GM19025 (cell line): ENCODE measurements around the gene HGFAC.
"Not testable (repeated sequence)": the region's sequence is repeated elsewhere in the genome, so short reads cannot be mapped to it uniquely, and the experiment has no call there.

Experiments
- ATAC-seq: cut with Tn5 transposase; IDR thresholded peaks from one replicate; pipeline ENCODE4 v1.9.1; 2021; ENCODE audit warnings: mild to moderate bottlenecking, low read depth, moderate library complexity; ENCODE audit not compliant: unreplicated experiment

HGFAC gene

DNA sequence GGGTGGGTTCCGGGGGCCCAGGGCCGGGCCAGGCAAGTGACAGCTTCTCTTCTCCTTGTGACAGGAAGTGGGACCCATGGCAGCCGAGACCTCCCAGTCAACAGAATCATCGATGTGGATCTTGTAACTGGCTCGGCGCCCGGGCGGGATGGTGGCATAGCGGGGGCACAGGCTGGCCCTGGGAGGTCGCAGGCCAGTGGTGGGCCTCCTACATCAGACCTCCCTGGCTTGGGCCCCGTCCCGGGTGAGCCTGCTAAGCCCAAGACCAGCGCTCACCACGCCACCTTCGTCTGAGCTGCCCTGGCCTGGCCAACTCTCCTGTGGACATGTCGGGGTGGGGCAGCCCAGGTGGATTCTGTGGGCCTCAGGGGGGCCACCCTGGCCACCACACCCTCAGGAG is 2.4 kb upstream of the HGFAC start:
- ATAC-seq, result no peak

DNA sequence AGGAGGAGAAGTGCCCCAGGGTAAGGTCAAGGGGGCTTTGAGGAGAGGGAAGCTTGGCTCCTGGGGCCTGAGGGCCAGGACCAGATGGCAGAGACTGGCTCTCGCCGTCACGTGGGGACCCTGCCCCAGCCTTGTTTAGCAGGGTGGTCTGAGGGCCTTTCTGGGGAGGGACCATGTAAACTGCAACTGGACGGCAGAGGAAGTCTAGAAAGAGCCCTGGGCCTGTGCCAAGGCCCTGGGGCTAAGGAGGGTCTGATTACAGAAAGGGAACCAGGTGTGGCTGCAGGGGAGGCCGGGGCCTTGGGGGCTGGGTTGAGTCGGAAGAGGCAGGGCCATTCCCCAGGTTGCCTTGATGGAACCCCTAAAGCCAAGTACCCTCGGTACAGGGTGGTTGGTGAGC is 1.8 kb upstream of the HGFAC start:
- no peak for ATAC-seq

DNA sequence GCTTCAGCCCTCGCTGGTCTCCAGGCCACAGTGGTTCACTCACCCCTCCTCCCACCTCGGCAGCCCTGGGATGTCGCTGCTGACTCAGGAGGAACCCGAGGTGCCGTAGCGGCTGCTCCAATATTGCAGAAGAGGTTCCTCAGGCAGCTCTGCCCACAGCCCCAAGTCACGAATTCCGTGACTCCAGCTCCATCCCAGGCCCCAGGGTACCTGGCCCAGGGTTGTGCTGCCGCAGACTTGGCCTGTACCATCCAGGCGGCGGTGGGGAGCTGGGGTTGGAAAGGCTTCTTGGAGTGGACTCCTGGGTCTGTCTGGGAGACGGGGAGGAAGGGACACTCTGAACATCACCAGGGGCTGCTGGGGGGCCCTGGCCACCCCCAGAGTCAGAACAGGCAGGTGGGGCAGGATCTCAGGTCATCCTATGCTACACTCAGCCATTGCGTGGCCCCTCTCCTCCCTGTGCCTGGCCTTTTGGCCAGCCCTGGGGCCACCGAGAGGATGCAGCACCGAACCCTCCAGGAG is 728 bp upstream of the HGFAC start:
- no peak for ATAC-seq

DNA sequence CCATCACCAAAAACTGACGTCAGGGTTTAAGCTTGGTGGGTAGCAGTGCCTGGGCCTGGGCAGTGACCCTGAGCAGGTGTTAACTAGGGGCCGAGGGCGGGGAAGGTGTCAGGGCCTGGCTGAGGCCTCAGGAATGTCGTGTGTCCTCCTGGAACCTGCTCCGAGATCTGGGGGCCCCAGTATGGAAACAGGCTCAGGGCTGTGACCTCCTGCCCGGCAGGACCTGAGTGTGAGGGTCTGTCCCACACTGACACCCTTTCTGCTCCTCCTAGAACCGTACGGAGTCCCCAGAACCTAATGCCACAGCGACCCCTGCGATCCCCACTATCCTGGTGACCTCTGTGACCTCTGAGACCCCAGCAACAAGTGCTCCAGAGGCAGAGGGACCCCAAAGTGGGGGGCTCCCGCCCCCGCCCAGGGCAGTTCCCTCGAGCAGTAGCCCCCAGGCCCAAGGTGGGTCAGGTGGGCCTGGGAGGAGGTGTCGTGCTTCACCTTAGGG is 741 bp downstream of the HGFAC start:
- no peak for ATAC-seq

GRCh38 chr4:3442959-3443749 is 1.4 kb downstream of the HGFAC start:
- no peak for ATAC-seq

DNA sequence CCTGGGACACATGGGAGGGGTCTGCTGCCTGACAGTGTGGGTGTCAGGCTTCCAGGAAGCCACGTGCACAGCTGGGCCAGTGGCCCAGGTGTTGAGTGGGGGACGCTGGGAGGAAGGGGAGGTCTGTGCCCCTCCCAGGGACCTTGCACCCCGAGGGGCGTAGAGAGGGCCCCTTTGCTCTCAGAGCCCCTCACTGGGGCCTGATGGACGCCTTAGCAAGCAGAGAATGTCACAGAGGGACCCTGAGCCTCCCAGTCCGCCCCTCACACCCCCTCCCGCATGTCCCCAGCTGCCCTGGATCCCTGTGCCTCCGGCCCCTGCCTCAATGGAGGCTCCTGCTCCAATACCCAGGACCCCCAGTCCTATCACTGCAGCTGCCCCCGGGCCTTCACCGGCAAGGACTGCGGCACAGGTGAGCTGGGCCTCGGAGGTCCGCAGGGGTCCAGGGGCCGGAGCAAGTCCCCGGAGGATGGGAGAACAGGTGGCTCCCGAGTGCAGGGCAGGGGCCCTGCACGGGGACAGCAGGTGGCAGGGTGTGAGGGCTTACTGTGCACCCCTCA is 2.1 kb downstream of the HGFAC start:
- ATAC-seq, result no peak

DNA sequence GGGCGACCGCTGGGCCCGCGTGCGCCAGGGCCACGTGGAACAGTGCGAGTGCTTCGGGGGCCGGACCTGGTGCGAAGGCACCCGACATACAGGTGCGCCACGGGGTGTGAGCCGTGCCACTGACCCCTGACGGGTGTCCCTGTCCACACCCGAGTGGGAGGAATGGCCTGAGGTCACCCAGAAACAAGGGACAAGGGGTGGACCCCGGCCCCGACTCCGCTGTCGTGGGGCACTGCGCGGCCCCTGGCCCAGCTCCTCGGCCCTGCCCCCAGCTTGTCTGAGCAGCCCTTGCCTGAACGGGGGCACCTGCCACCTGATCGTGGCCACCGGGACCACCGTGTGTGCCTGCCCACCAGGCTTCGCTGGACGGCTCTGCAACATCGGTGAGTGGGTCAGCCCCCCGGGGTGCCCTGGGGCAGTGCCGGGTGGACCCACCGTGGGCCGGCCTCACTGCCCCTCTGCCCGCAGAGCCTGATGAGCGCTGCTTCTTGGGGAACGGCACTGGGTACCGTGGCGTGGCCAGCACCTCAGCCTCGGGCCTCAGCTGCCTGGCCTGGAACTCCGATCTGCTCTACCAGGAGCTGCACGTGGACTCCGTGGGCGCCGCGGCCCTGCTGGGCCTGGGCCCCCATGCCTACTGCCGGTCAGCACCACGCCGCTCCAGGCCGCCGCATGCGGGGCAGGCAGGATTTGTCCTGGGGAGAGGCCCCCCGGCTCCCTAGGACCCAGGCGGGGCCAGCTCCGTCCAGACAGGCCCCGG is 2.8 kb downstream of the HGFAC start:
- ATAC-seq, result no peak

- ATAC-seq, result no peak
These were observed 3.5 kb downstream of the HGFAC start for GRCh38 chr4:3445111-3445820.

GRCh38 chr4:3445829-3446545 is 4.2 kb downstream of the HGFAC start:
- ATAC-seq, result no peak

- ATAC-seq, result no peak
These were observed 5.0 kb downstream of the HGFAC start for GRCh38 chr4:3446631-3447320.

DNA sequence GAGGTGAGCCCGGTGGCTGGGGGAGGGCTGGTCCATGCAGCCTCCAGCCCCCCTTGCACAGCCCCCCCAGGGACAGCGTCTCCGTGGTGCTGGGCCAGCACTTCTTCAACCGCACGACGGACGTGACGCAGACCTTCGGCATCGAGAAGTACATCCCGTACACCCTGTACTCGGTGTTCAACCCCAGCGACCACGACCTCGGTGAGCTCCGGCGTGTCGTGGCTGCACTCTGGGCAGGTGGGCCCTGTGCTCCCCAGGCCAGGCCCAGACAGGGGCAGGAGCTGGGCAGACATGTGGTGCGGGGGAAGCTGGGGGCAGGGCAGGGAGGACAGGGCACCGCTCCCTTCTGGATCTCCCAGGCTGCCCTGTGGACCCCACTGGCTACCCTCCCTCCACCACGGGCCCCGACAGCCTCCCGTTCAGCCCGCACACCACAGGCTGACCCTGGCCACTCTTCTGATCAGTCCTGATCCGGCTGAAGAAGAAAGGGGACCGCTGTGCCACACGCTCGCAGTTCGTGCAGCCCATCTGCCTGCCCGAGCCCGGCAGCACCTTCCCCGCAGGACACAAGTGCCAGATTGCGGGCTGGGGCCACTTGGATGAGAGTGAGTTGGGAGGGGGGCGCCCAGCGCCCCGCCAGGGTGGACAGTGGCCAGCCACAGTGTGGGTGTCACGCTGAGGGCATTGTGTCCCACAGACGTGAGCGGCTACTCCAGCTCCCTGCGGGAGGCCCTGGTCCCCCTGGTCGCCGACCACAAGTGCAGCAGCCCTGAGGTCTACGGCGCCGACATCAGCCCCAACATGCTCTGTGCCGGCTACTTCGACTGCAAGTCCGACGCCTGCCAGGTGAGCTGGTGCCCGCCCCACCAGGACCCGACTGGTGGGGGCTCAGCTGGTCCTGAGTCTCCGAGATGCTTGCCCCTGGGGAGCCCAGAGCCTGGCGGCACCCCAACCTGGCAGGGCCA is 5.9 kb downstream of the HGFAC start:
- ATAC-seq, result no peak

DNA sequence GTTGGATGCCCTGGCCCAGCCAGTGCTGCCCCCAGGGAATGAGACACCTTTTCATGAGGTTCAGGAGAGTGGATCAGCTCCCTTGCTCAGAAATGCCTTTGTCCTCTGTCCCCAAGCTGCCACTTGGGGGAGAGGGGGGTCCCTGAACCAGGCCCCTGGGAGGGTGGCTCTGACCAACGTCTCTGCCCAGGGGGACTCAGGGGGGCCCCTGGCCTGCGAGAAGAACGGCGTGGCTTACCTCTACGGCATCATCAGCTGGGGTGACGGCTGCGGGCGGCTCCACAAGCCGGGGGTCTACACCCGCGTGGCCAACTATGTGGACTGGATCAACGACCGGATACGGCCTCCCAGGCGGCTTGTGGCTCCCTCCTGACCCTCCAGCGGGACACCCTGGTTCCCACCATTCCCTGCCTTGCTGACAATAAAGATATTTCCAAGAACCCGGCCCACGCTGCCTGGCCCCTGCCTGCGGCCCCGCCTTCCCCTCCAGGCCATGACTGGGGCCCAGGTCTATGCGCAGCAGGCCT is 7.3 kb downstream of the HGFAC start:
- ATAC-seq, result no peak

DNA sequence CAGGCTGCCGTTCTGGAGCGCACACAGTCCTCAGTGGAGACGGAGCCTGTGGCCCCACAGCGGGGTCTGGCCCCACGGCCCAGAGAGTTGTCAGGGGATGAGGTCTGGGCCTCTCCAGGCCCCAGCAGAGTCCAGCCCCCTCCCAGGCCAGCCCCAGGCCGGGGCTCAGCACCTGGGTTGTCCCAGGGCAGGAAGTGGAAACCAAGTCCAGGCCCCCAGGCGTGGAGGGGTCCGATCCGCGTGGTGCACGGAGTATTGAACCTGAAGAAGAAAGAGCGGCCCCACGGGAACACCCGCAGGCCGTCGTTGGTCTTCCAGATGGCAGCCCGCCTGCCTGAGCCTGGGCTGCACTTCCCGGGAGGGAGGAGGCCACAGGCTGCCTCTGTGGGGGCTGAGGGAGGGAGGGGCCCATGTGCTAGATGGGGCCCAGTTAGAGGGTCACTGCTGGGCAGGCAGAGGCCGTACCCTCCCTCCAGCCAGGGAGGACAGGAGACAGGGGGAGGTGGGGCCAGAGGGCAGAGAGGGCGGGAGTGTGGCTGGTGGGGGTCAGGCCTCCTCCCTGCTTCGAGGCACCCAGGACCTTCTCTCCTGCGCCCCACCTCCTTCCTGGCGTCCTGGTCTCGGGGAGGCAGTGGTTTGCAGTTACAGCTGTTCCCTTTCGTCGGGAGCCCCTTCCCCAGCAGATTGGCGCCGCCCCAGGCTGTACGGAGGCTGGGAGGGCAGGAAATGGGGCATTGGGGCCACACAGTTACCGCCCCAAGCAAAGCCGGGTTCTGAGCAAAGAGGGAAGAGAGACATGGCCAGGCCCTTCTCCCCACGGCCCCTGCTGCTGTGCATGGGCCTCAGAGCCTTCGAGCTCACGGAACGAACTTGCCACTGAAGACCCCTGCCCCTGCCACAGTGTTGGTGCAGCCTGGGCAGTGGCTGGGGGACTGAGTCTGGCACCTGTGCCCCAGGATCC is 8.1 kb downstream of the HGFAC start:
- ATAC-seq, result no peak

GRCh38 chr4:3450643-3451042 is 8.9 kb downstream of the HGFAC start:
- no peak for ATAC-seq

- no peak for ATAC-seq
These were observed 10.2 kb downstream of the HGFAC start for GRCh38 chr4:3451956-3452355.

DNA sequence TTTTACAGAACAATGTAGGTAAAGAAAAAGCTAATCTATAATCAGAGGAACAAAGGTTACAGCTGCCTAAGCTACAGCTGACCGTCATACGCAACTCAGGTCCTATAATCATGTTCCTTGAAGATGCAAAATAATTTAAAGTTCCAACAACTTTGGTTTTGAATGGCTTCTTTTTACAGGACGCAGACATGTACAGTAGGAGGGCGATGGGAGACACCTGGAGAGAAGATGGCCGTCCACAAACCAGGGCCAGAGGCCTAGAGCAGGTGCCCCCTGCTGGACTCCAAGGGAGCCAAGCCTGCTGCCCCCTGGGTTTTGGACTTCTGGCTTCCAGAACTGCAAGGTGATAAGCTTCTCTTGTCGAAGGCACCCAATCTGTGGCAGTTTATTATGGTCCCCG is 10.6 kb downstream of the HGFAC start:
- no peak for ATAC-seq

DNA sequence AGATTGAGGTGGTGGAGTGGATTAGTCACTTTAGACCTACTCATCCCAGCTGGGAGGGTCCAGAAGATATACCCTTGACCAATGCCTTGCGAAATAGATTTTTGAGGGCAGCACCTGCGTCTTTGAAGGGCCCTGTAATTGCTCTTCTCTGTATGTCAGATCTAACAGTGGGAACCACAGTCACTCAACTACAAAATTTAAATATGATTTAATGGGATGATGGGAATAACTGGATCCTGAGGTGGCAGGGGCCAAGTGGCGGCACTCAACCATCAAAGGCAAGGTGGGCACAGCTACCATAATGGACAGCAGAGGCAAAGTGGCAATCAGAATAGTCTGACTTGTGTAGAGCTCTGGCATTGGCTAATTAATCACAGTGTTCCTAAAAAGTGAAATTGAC is 13.8 kb downstream of the HGFAC start:
- ATAC-seq, result not testable (repeated sequence)
